Hepatocyte (in vitro differentiated cells): ENCODE results near the gene CLEC18A.
"Not testable (repeated sequence)": the region's sequence is repeated elsewhere in the genome, so short reads cannot be mapped to it uniquely, and the experiment has no call there.

ENCODE experiments used
- CTCF ChIP-seq: fragments of 200-600 bp; sonication (generic); IDR thresholded peaks from 2 replicates; pipeline ENCODE4 v1.5.1; 2016; ENCODE audit warnings: antibody characterized with exemption, mild to moderate bottlenecking; ENCODE audit not compliant: poor library complexity
- EZH2 ChIP-seq: fragments of 200-600 bp; sonication (generic); IDR thresholded peaks from 2 replicates; pipeline ENCODE4 v1.6.1; 2016; ENCODE audit warnings: antibody characterized with exemption, mild to moderate bottlenecking, borderline replicate concordance

- not testable (repeated sequence) for TF ChIP-seq CTCF, EZH2
Measured at GRCh38 chr16:69972935-69973334, 21.8 kb downstream of the CLEC18A start.
